ENCODE results near the gene SLF2. TPM values are rescaled to one million over a fixed set of nuclear protein-coding genes. Genes with fewer than 3 reads are reported as not detected.

SLF2 gene
- total and polyA plus RNA-seq, 2 of the 13 experiments (the other 11 are each of a cell fraction or from before 2014, with no cell fraction given) = 12.2 to 48.1 TPM

- TF ChIP-seq STAT6 (CRISPR knock-in tag; IDR thresholded peaks at IDR 0.05; ENCODE audit: borderline replicate concordance) (no peak), ZNF432 (CRISPR knock-in tag; IDR thresholded peaks at IDR 0.05; ENCODE audit: borderline replicate concordance) (no peak), ZMAT3 (CRISPR knock-in tag; conservative IDR thresholded peaks at IDR 0.05) (no peak), ZNF598 (CRISPR knock-in tag; IDR thresholded peaks at IDR 0.05; ENCODE audit: borderline replicate concordance) (no peak), ZNF616 (CRISPR knock-in tag; IDR thresholded peaks at IDR 0.05; ENCODE audit: low read depth) (no peak), IKZF4 (CRISPR knock-in tag; IDR thresholded peaks at IDR 0.05; ENCODE audit: borderline replicate concordance, low read depth, not compliant biosample characterization) (no peak), ZBTB46 (CRISPR knock-in tag; IDR thresholded peaks at IDR 0.05; ENCODE audit: borderline replicate concordance) (no peak), ZZZ3 (CRISPR knock-in tag; IDR thresholded peaks at IDR 0.05; ENCODE audit: borderline replicate concordance) (no peak), PCBP1 (IDR thresholded peaks at IDR 0.05; ENCODE audit: borderline replicate concordance, low read depth, low read length) (peak; percentile 7; the same call in 1 of the 2 replicates), ZNF296 (CRISPR knock-in tag; conservative IDR thresholded peaks at IDR 0.05) (no peak), ZMYM4 (CRISPR knock-in tag; IDR thresholded peaks at IDR 0.05) (no peak), FLYWCH1 (CRISPR knock-in tag; IDR thresholded peaks at IDR 0.05) (no peak), HOXA3 (CRISPR knock-in tag; IDR thresholded peaks at IDR 0.05) (peak; percentile 50), SP140L (CRISPR knock-in tag; IDR thresholded peaks at IDR 0.05; ENCODE audit: borderline replicate concordance) (no peak), ZNF713 (CRISPR knock-in tag; IDR thresholded peaks at IDR 0.05) (no peak), ZBTB1 (CRISPR knock-in tag; IDR thresholded peaks at IDR 0.05; ENCODE audit: borderline replicate concordance) (no peak), ZBTB3 (CRISPR knock-in tag; IDR thresholded peaks at IDR 0.05; ENCODE audit: borderline replicate concordance, low read depth) (no peak), ZNF691 (CRISPR knock-in tag; IDR thresholded peaks at IDR 0.05; ENCODE audit: borderline replicate concordance, low read depth) (no peak), JUND (CRISPR knock-in tag; IDR thresholded peaks at IDR 0.05) (no peak), FOXA3 (CRISPR knock-in tag; IDR thresholded peaks at IDR 0.05) (peak; percentile 12; the same call in 1 of the 2 replicates), MEIS1 (CRISPR knock-in tag; IDR thresholded peaks at IDR 0.05; ENCODE audit: borderline replicate concordance) (no peak), CHD4 (IDR thresholded peaks at IDR 0.05; ENCODE audit: borderline replicate concordance, low read length) (no peak), ZMAT5 (CRISPR knock-in tag; IDR thresholded peaks at IDR 0.05; ENCODE audit: borderline replicate concordance, low read depth) (no peak), ZNF343 (CRISPR knock-in tag; IDR thresholded peaks at IDR 0.05) (no peak), ZNF44 (CRISPR knock-in tag; IDR thresholded peaks at IDR 0.05) (no peak), SRSF1 (optimal IDR thresholded peaks at IDR 0.05; ENCODE audit: low read depth, low read length) (no peak)
Observed at GRCh38 chr10:101008823-101009423, 96.2 kb downstream of the SLF2 start (continued).

Data from HepG2 (cell line).